Measurements from ENCODE around the gene ERBB4. TPM values are rescaled to one million over a fixed set of nuclear protein-coding genes. Genes with fewer than 3 reads are reported as not detected.
A peak's percentile ranks its signal among the peaks of the same experiment; 100 is the strongest.

The ERBB4 gene
- total RNA-seq, 3 donors from 2014 or later = 1.6 to 53.1 (median 18.4) TPM

DNA sequence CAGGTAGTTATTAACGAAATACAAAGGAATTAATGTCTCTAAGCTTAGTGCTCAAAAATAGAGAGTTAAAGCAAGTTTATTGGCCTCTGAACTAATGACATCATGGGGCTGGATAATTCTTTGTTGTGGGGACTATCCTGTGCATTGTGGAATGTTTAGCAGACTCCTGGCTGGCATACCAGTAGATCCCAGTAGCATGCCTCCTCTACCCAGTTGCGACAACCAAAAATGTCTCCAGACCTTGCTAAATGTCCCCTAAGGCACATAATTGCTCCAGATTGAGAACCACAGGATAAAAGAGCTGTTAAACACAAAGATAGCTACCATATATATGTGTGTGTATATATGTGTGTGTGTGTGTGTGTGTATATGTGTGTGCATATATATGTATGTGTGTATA, 194.5 kb downstream of the ERBB4 start:
- Histone ChIP-seq H3K4me3 (no peak overlapping the region), H3K27ac (no peak overlapping the region), H3K9me3 (no peaks in the 10 kb centered on the region), H3K36me3 (no peaks in the 10 kb centered on the region), H3K27me3 (no peaks in the 10 kb centered on the region), H3K4me1 (no peaks in the 10 kb centered on the region)
- intact Hi-C loops (cut with DNase I; ENCODE audit: low total_unique reads) = no loop called here
- no peak for DNase-seq (ENCODE audit: low spot score in 2 of 2)
- TF ChIP-seq POLR2AphosphoS5 (IDR thresholded peaks at IDR 0.05) (no peak), POLR2A (IDR thresholded peaks at IDR 0.05) (no peak), CTCF (IDR thresholded peaks at IDR 0.05) (no peak)

GRCh38 chr2:212343167-212343566, 195.4 kb downstream of the ERBB4 start:
- no peak for TF ChIP-seq CTCF (IDR thresholded peaks at IDR 0.05)
- no peak for TF ChIP-seq POLR2A (IDR thresholded peaks at IDR 0.05)
- no peak for TF ChIP-seq POLR2AphosphoS5 (IDR thresholded peaks at IDR 0.05)

GRCh38 chr2:212337486-212338343, 200.9 kb downstream of the ERBB4 start:
- Histone ChIP-seq H3K9me3 (no peaks in the 10 kb centered on the region), H3K27ac (no peak overlapping the region), H3K4me1 (no peaks in the 10 kb centered on the region), H3K36me3 (no peaks in the 10 kb centered on the region), H3K27me3 (no peaks in the 10 kb centered on the region), H3K4me3 (no peak overlapping the region)
- no peak for DNase-seq (ENCODE audit: low spot score in 2 of 2)
- intact Hi-C loops (cut with DNase I; ENCODE audit: low total_unique reads) = no loop called here
- TF ChIP-seq POLR2AphosphoS5 (IDR thresholded peaks at IDR 0.05) (no peak), POLR2A (IDR thresholded peaks at IDR 0.05) (no peak), CTCF (IDR thresholded peaks at IDR 0.05) (no peak)

More at GRCh38 chr2:212343167-212343566, 195.4 kb downstream of the ERBB4 start:
- intact Hi-C loops (cut with DNase I; ENCODE audit: low total_unique reads) = no loop called here
- H3K4me1 ChIP-seq = no peaks in the 10 kb centered on the region
- DNase-seq (ENCODE audit: low spot score in 2 of 2) = no peak
- H3K27ac ChIP-seq = no peak overlapping the region
- no peaks in the 10 kb centered on the region for H3K36me3 ChIP-seq
- no peaks in the 10 kb centered on the region for H3K27me3 ChIP-seq
- H3K4me3 ChIP-seq = no peak overlapping the region
- H3K9me3 ChIP-seq = no peaks in the 10 kb centered on the region

- H3K4me1 ChIP-seq = no peaks in the 10 kb centered on the region
- TF ChIP-seq POLR2AphosphoS5 (IDR thresholded peaks at IDR 0.05) = no peak
- no peak for TF ChIP-seq CTCF (IDR thresholded peaks at IDR 0.05)
- no peak for TF ChIP-seq POLR2A (IDR thresholded peaks at IDR 0.05)
- no peaks in the 10 kb centered on the region for H3K27me3 ChIP-seq
- no peaks in the 10 kb centered on the region for H3K9me3 ChIP-seq
- H3K27ac ChIP-seq = no peak overlapping the region
- no peak overlapping the region for H3K4me3 ChIP-seq
- intact Hi-C loops (cut with DNase I; ENCODE audit: low total_unique reads) = no loop called here
- no peaks in the 10 kb centered on the region for H3K36me3 ChIP-seq
- no peak for DNase-seq (ENCODE audit: low spot score in 2 of 2)
Measured at GRCh38 chr2:212337036-212337435, 201.6 kb downstream of the ERBB4 start.

GRCh38 chr2:212330263-212330662, 208.3 kb downstream of the ERBB4 start:
- no peaks in the 10 kb centered on the region for H3K36me3 ChIP-seq
- no peaks in the 10 kb centered on the region for H3K4me1 ChIP-seq
- H3K27ac ChIP-seq = no peak overlapping the region
- no peaks in the 10 kb centered on the region for H3K9me3 ChIP-seq
- peak in 1 of 2 donors; percentile 18 for DNase-seq (ENCODE audit: low spot score in 2 of 2)
- intact Hi-C loops (cut with DNase I; ENCODE audit: low total_unique reads) = loop anchor here (5.0 kb wide), 1 partner anchor 778 kb away; no protein-coding TSS in a partner anchor
- no peak for TF ChIP-seq POLR2A (IDR thresholded peaks at IDR 0.05)
- TF ChIP-seq POLR2AphosphoS5 (IDR thresholded peaks at IDR 0.05) = no peak
- no peak for TF ChIP-seq CTCF (IDR thresholded peaks at IDR 0.05)
- no peak overlapping the region for H3K4me3 ChIP-seq
- H3K27me3 ChIP-seq = no peaks in the 10 kb centered on the region

All from breast epithelium (tissue), 4 donors.